ENCODE measurements around the gene GARRE1.

GRCh38 chr19:34287662-34288140, 33.3 kb downstream of the GARRE1 start:
- TF ChIP-seq, protein P1, sequence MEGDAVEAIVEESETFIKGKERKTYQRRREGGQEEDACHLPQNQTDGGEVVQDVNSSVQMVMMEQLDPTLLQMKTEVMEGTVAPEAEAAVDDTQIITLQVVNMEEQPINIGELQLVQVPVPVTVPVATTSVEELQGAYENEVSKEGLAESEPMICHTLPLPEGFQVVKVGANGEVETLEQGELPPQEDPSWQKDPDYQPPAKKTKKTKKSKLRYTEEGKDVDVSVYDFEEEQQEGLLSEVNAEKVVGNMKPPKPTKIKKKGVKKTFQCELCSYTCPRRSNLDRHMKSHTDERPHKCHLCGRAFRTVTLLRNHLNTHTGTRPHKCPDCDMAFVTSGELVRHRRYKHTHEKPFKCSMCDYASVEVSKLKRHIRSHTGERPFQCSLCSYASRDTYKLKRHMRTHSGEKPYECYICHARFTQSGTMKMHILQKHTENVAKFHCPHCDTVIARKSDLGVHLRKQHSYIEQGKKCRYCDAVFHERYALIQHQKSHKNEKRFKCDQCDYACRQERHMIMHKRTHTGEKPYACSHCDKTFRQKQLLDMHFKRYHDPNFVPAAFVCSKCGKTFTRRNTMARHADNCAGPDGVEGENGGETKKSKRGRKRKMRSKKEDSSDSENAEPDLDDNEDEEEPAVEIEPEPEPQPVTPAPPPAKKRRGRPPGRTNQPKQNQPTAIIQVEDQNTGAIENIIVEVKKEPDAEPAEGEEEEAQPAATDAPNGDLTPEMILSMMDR (IDR thresholded peaks at IDR 0.05) = no peak
- TF ChIP-seq POLR2A (IDR thresholded peaks at IDR 0.05) = no peak
- no peak for TF ChIP-seq EP300 (IDR thresholded peaks at IDR 0.05)

Data from ovary (tissue), 3 donors.